CD4-positive, alpha-beta T cell treated with Interferon alpha-2 for 1 hour (primary cell): ENCODE results near the gene SPRR2B.
"Not testable (repeated sequence)": the region's sequence is repeated elsewhere in the genome, so short reads cannot be mapped to it uniquely, and the experiment has no call there.

Experiments used
- DNase-seq, 2 donors: peaks; one replicate each; pipeline ENCODE4 v3.0.0-alpha.2; 2020 to 2022

Gene SPRR2B

GRCh38 chr1:153032677-153033308, 38.6 kb downstream of the SPRR2B start:
- DNase-seq = no peak

- no peak for DNase-seq
Measured at GRCh38 chr1:153032073-153032472, 39.3 kb downstream of the SPRR2B start.

- no peak for DNase-seq
Measured at GRCh38 chr1:153030895-153031294, 40.5 kb downstream of the SPRR2B start, which contains the start of gene SPRR1B. Gene SPRR1B (plus strand): TSS chr1:153031203. CDS start chr1:153032346, 1,143 bp downstream.

GRCh38 chr1:153028766-153029165, 42.6 kb downstream of the SPRR2B start:
- no peak for DNase-seq

GRCh38 chr1:153025797-153026196, 45.6 kb downstream of the SPRR2B start:
- no peak for DNase-seq

DNA sequence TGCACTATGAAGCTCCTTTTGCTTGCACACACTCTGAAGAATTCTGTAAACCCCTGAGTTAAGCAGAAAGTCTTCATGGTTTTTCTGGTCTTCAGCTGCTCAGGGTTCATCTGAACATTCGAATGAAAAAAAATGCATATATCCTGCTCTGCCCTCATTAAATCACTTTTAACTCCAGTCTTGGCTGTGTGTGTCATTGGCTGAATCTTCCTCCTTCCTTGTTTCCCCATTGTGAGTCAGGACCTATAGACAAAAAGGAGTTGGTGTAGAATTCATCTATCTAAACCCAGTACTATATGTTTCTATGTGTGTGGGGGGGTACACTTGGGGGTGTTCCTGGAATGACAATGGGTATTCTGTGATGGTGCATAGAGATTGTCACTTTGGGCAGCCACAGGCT, 47.0 kb downstream of the SPRR2B start:
- no peak for DNase-seq

DNA sequence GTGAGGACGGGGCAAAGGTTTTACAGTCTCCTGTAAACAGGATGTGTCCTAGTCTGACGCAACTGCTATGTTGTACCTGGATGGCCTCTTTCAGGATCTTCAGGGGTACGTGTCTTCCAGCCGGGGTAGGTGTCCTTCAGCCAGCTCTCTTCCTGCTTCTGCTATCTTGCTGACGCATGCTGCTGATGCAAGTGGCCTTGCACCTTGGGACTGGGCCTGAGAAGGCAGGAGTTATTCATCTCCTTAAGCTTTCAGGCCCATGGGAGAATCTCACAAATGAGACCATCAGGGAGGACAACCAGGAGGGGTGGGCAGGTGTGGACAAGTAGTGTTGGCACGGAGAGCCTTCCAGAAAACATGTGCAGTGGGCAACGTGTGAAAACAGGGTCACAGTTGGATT, 48.3 kb downstream of the SPRR2B start:
- no peak for DNase-seq

- not testable (repeated sequence) for DNase-seq
Measured at GRCh38 chr1:153022340-153022739, 49.1 kb downstream of the SPRR2B start.

DNA sequence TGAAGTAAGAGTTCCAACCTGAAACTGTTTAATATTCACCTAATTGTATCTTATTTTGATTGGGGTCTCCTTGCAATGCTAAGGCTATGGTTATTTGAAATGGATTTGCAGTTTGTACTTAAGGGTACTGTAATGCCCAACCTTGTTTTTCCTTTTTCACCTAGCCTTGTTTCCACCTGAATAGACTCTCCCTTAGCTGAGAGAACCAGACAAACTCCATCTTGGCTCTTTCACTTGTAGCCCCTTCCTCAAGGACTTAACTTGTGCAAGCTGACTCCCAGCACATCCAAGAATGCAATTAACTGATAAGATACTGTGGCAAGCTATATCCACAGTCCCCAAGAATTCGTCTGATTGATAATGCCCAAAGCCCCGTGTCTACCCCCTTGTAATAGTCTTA, 49.6 kb downstream of the SPRR2B start:
- DNase-seq = not testable (repeated sequence)
